B cell (primary cell): ENCODE measurements around the gene CDX1.

Source experiments
- CTCF ChIP-seq: fragments of 200-600 bp; IDR thresholded peaks from one replicate; pipeline ENCODE4 v1.8.0; 2022; ENCODE audit warnings: antibody characterized with exemption, mild to moderate bottlenecking
- EZH2 ChIP-seq: IDR thresholded peaks from 2 replicates; pipeline ENCODE4 v1.6.1; 2012; ENCODE audit warnings: borderline replicate concordance, low read depth, mild to moderate bottlenecking, moderate library complexity, low read length; ENCODE audit not compliant: insufficient read depth, poor library complexity, severe bottlenecking

GRCh38 chr5:150129813-150130492 is 36.6 kb upstream of the CDX1 start:
- TF ChIP-seq EZH2 (no peak), CTCF (peak; percentile 74)
